Stimulated activated CD4-positive, alpha-beta T cell treated with anti-CD3 and anti-CD28 coated beads, Interleukin-1b, Interleukin-23, amount 100 ng/mL, for 48 hours (primary cell): ENCODE results near the gene CSNK2B.

ENCODE experiments used
- DNase-seq: peaks from one replicate; pipeline ENCODE4 v3.0.0-alpha.2; 2020

CSNK2B gene

DNA sequence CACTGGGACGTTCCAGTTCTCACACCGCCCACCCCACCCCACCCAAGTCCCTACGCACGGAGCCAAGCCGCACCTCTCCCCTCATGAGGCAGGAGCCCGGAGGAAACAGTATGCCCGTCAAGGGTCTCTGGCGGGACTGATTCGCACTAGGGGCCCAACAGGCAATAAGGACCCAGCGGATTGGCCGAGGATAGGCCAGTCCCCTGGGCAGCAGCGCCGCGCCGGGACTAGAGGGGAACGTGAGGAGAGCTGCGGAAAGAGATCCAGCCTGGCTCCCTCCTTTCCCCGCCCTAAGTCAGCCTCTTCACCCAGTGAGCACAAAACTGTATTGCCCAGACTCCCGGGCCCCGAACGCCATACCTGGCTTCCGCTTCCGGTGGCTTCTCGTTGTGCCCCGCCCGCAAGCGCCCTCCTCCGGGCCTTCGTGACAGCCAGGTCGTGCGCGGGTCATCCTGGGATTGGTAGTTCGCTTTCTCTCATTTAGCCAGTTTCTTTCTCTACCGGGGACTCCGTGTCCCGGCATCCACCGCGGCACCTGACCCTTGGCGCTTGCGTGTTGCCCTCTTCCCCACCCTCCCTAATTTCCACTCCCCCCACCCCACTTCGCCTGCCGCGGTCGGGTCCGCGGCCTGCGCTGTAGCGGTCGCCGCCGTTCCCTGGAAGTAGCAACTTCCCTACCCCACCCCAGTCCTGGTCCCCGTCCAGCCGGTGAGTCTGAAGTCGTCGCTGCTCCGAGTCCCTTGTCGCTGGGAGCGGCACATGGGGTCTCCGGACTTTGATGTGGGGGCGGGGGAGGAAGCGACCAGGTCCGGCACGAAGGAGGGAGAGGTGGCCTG lies at the start of gene CSNK2B:
Gene CSNK2B, plus strand, starts transcription at position 580 of the 836 bp plus-strand sequence. CDS start 752 bp downstream, outside the sequence.
- DNase-seq, result peak; percentile 99

DNA sequence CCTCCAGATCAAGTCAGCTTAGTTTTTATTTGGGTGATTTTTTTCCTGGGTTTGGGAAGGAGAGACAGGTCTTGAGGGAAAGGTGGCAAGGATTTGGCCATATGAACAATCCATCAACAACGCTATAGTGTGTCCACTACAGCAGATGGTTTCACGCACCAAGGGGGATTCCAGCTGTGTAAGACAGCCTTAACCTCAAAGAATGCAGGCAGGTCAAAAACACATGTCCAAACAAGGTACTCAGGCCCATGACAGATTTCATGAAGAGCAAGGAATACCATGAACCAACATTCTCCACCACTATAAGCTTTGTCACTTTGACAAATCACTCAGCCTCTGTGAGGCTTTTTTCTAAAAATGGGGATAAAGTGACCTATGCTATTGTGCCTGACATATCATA lies 48.9 kb upstream of the CSNK2B start:
- DNase-seq, result no peak

DNA sequence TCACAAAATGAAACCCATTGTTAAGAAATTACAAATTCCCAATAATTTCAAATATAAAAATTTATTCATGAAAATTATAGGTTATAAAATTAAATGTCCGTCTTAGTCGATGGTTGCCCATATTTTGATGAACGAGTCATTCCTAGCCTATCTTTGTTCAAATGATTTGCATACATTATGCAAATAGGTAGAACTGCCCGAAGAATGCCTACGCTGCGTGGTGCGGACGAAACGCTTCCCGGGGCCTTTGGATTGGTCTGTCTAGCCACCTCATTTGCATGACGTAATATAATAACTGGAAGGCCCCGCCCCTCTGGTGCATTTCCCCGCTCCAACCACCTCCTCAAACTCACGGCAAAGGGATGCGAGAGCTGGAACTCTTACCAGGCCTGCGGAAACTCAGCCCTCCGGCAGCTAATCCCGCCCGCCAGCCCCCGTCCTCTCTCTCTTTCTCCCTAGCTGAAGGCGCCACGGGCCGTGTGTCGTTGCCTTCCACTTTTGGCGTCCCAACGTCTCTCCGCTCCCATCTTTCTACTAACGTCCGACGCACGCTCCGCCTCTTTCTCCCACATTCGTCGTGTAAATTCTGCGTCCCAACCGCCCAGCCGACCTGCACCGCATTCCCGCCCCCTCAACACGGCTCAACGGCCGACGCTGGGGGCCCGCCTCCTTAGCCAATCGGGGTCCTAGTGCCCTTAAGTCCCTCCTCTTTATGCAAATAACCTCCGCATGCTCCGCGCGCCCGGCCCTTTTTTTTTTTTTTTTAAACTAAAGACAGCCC lies 45.9 kb upstream of the CSNK2B start:
- DNase-seq, result peak; percentile 98

GRCh38 chr6:31620586-31621319 lies 45.1 kb upstream of the CSNK2B start, which contains the start of gene PRRC2A:
PRRC2A (plus strand) TSS chr6:31620715; CDS start chr6:31622790, 2,075 bp downstream.
- peak; percentile 97 for DNase-seq

- DNase-seq, result no peak
These were observed 44.5 kb upstream of the CSNK2B start for GRCh38 chr6:31621320-31621939.

- DNase-seq, result no peak
These were observed 43.9 kb upstream of the CSNK2B start for GRCh38 chr6:31621991-31622390.

DNA sequence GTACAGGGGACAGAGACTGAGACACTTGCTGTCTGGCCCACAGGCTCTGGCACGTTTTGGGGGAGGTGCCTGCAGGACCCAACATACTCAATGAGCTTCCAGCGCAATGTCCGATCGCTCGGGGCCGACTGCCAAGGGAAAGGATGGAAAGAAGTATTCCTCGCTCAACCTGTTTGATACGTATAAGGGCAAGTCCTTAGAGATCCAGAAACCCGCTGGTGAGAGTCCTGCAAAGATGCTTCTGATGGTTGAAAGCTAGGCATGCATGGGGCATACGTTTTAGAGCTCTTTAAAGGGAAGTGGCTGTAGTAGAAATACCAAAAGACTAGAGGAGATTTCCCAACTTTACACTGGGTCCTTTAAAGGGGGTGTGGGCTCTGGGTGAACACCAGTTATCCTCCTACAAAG lies 43.2 kb upstream of the CSNK2B start:
- no peak for DNase-seq

GRCh38 chr6:31624070-31624469 lies 41.8 kb upstream of the CSNK2B start:
- no peak for DNase-seq

- DNase-seq, result no peak
These were observed 38.9 kb upstream of the CSNK2B start for GRCh38 chr6:31626952-31627351.

DNA sequence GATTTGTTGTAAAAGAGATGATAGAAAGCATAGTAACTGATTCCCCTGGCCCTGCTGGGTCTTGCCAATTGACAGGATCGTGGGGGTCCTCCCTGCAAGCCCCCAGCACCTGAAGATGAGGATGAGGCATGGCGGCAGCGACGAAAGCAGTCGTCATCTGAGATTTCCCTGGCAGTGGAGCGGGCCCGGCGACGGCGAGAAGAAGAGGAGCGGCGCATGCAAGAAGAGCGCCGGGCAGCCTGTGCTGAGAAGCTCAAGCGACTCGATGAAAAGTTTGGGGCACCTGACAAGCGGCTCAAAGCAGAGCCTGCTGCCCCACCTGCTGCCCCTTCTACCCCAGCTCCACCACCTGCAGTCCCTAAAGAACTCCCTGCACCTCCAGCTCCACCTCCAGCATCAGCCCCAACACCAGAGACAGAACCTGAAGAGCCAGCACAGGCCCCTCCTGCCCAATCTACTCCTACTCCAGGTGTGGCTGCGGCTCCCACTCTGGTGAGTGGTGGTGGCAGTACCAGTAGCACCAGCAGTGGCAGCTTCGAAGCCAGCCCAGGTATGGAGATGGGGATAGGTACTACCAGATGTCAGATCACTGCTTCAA lies 38.1 kb upstream of the CSNK2B start:
- DNase-seq, result no peak

GRCh38 chr6:31629014-31629413 lies 36.9 kb upstream of the CSNK2B start:
- no peak for DNase-seq

- no peak for DNase-seq
These were observed 35.5 kb upstream of the CSNK2B start for GRCh38 chr6:31630177-31630934.

DNA sequence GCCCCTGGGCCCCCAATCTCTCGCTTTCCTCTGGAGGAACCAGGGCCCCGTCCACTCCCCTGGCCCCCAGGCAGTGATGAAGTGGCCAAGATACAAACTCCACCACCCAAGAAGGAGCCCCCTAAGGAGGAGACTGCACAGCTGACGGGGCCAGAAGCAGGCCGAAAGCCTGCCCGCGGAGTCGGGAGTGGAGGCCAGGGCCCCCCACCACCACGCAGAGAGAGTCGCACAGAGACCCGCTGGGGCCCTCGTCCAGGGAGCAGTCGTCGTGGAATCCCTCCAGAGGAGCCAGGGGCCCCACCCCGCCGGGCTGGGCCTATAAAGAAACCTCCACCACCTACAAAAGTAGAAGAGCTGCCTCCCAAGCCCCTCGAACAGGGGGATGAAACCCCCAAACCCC lies 34.7 kb upstream of the CSNK2B start:
- DNase-seq, result no peak

DNA sequence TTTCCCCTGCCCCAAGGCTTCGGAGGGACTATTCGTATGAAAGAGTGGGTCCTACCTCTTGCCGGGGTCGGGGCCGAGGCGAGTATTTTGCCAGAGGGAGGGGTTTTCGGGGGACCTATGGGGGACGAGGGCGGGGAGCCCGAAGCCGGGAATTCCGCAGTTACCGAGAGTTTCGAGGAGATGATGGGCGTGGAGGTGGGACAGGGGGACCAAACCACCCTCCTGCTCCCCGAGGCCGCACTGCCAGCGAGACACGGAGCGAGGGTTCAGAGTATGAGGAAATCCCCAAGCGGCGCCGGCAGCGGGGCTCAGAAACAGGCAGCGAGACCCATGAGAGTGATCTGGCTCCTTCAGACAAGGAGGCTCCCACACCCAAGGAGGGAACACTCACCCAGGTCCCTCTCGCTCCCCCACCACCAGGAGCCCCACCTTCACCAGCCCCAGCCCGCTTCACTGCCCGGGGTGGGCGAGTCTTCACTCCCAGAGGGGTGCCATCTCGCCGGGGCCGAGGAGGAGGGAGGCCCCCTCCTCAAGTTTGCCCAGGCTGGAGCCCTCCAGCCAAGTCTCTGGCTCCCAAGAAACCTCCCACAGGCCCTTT lies 34.1 kb upstream of the CSNK2B start:
- no peak for DNase-seq

- DNase-seq, result no peak
These were observed 33.5 kb upstream of the CSNK2B start for GRCh38 chr6:31632279-31632946.

DNA sequence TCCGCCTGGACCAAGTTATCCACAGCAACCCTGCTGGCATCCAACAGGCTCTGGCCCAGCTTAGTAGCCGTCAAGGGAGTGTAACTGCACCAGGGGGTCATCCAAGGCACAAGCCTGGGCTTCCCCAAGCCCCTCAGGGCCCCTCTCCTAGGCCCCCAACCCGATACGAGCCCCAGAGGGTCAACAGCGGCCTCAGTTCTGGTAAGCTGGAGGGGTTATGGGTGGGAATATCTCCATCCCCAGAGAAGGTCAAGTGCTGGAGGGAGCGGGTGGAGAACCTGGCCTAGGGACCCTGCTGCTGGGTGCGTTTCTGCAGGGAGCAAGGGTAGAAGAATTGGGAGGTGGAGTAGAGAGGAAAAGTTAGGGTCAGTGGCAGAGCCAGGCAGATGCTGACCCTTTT lies 32.4 kb upstream of the CSNK2B start:
- no peak for DNase-seq

DNA sequence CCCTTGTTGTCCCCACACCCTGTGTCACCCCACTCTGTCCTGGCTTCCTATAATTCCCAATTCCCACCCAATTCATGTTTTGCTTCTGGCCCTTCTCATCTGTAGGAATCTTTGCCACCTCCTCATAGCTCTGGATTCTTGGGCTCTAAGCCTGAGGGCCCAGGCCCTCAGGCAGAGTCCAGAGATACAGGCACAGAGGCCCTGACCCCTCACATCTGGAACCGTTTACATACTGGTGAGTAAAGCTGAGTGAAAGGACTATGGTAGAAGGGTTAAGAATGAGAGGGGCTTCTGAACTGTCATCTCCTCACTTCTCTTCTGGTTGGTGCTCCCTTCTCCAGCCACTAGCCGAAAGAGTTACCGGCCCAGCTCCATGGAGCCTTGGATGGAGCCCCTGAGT lies 31.7 kb upstream of the CSNK2B start:
- DNase-seq, result no peak

GRCh38 chr6:31634969-31635575 lies 30.8 kb upstream of the CSNK2B start:
- no peak for DNase-seq

- DNase-seq, result no peak
These were observed 28.9 kb upstream of the CSNK2B start for GRCh38 chr6:31636698-31637596.
